Neural crest cell (in vitro differentiated cells): ENCODE measurements around the gene RHCE. TPM values are rescaled to one million over a fixed set of nuclear protein-coding genes. Genes with fewer than 3 reads are reported as not detected.
A peak's percentile ranks its signal among the peaks of the same experiment; 100 is the strongest.
"Not testable (repeated sequence)": the region's sequence is repeated elsewhere in the genome, so short reads cannot be mapped to it uniquely, and the experiment has no call there.

Experiments used
- DNase-seq: peaks from one replicate; pipeline ENCODE4 v3.0.0; 2021; ENCODE audit warnings: low read depth, mixed read lengths, low spot score
- H3K27ac Mint-ChIP-seq: one replicate; pipeline ENCODE4 v1.8.0; 2021; ENCODE audit warnings: mild to moderate bottlenecking, mixed read lengths; ENCODE audit not compliant: unreplicated experiment
- H3K27me3 Mint-ChIP-seq: 2 replicates; pipeline ENCODE4 v1.8.0; 2021; ENCODE audit warnings: low read depth, mild to moderate bottlenecking, mixed read lengths
- H3K36me3 Mint-ChIP-seq: 2 replicates; pipeline ENCODE4 v1.8.0; 2021; ENCODE audit warnings: low read depth, mild to moderate bottlenecking, mixed read lengths
- H3K4me1 Mint-ChIP-seq: 2 replicates; pipeline ENCODE4 v1.8.0; 2021; ENCODE audit warnings: mixed read lengths
- H3K4me3 Mint-ChIP-seq: one replicate; pipeline ENCODE4 v1.8.0; 2021; ENCODE audit warnings: mild to moderate bottlenecking, mixed read lengths
- H3K9me3 Mint-ChIP-seq: 2 replicates; pipeline ENCODE4 v1.8.0; 2021; ENCODE audit warnings: mixed read lengths
- CTCF ChIP-seq: fragments of 200-600 bp; sonication (generic); conservative IDR thresholded peaks from 2 replicates; pipeline ENCODE4 v1.5.0; 2021; ENCODE audit warnings: antibody characterized with exemption, mild to moderate bottlenecking
- total RNA-seq: library from RNA; stranded (reverse); gene quantifications from 2 replicates; pipeline ENCODE4 v1.2.1, GENCODE V29; 2021

RHCE gene
- total RNA-seq, 1 donor from 2014 or later = not detected

DNA sequence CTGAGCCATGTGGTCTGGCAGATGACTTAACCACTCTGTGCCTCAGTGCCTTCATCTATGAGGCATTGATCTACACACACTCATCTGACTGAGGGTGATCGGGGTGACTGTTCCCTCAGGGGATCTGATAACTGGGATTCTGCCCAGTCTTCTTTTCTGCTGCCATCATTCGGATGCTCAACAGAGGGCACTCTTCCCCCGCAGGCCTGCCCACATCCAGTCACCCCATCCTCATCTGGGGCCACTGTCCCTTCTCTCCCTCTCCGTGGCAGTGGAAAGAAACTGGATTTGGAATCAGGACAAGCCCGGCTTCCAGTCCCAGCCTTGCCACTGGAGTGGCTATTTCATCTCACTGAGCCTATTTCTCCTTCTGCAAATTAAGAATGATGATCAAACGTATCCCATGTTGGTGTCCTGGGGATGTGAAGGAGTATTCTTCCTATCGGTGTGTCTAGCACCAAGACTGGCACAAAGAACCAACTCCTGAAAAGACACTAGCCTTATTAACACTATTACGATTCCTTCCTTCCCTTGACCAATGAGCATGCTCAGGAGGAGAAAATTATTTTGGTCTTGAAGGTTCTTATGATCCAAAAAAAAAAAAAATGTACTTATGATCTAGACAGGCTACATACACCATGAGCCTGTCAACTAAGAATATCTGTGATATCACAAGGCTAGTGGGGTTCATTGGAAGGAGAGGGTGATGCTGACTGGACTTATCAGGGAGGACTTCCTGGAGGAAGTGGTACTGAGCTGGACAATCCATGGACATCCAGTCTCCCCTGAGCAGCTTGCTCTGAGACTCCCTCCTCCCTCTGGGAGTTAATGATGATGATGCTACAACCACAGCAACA lies 17.4 kb downstream of the RHCE start:
- peak; percentile 48 for TF ChIP-seq CTCF
- not testable (repeated sequence) for H3K4me3 Mint-ChIP-seq, H3K36me3 Mint-ChIP-seq, DNase-seq, H3K4me1 Mint-ChIP-seq, H3K9me3 Mint-ChIP-seq, H3K27ac Mint-ChIP-seq
- H3K27me3 Mint-ChIP-seq = peaks cover 28% of the 10 kb centered on the region

DNA sequence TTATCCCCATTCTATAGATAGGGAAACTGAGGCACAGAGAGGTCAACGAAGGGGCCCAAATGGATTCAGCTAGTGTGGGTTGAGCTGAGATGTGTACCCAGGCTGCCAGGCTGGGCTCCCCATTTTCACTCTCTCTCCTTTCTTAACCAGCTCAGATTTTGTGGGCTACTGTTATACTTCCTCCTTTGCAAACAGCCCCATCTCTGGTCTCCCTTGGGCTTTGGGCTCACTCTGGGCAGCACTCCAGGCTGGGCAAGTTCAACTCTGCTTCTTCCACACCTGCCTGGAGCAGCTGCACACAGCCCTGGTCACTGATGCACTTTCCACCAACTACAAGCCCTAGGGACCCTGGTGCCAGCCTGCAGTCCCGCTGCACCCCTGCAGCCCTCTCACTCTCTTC lies 22.5 kb downstream of the RHCE start:
- DNase-seq, H3K9me3 Mint-ChIP-seq, H3K4me1 Mint-ChIP-seq, H3K36me3 Mint-ChIP-seq, H3K4me3 Mint-ChIP-seq, H3K27ac Mint-ChIP-seq: not testable (repeated sequence)
- H3K27me3 Mint-ChIP-seq = peaks cover 26% of the 10 kb centered on the region

GRCh38 chr1:25397549-25397948 lies 23.1 kb downstream of the RHCE start:
- peak overlapping the region; percentile 39 for H3K27ac Mint-ChIP-seq
- H3K4me3 Mint-ChIP-seq, H3K36me3 Mint-ChIP-seq, H3K4me1 Mint-ChIP-seq, DNase-seq, H3K9me3 Mint-ChIP-seq: not testable (repeated sequence)
- peaks cover 21% of the 10 kb centered on the region for H3K27me3 Mint-ChIP-seq

GRCh38 chr1:25392841-25393240 lies 27.8 kb downstream of the RHCE start:
- Mint-ChIP-seq H3K9me3 (no peaks in the 10 kb centered on the region), H3K27me3 (peaks cover 5% of the 10 kb centered on the region), H3K27ac (no peak overlapping the region), H3K4me3 (no peak overlapping the region), H3K4me1 (no peaks in the 10 kb centered on the region), H3K36me3 (no peaks in the 10 kb centered on the region)
- no peak for TF ChIP-seq CTCF
- DNase-seq = no peak

GRCh38 chr1:25389721-25390120 lies 30.9 kb downstream of the RHCE start:
- not testable (repeated sequence) for H3K36me3 Mint-ChIP-seq, H3K9me3 Mint-ChIP-seq, H3K4me1 Mint-ChIP-seq, H3K27me3 Mint-ChIP-seq, H3K4me3 Mint-ChIP-seq, DNase-seq, H3K27ac Mint-ChIP-seq

DNA sequence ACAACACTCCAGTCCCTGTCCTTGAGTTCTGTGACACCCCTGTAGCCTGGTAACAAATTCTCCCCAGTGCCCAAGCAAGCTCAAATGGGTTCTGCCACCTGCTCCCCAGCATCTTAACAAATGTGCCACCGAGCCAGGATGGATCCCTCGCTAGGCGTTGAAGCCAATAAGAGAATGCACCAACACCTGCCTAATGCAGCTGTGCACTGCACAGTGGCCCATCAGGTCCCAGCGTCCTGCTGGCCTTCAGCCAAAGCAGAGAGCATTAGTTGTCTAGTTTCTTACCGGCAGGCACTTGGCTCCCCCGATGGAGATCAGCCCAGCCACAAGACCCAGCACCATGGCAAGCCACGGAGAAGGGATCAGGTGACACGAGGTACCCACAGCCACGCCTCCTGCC lies 31.9 kb downstream of the RHCE start:
- H3K4me1 Mint-ChIP-seq, H3K27me3 Mint-ChIP-seq, DNase-seq, H3K4me3 Mint-ChIP-seq, H3K36me3 Mint-ChIP-seq, H3K27ac Mint-ChIP-seq, H3K9me3 Mint-ChIP-seq: not testable (repeated sequence)

DNA sequence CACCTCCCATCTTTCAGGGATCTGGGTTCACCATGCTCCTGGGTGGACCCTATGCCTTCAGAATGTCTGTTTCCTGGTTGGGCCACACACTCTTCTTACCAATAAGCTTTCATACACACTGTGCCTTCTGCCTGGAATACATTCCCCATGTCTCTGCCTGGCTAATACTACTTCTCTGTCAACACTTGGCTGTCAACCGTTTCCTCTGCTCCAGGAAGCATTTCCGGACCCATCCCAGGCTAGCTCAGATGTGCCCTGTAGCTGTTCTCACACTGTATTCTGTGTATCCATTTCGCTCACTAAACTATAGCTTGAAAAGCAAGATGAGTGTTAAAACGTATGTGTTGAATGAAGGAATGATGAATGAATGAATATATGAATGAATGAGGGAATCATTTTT lies 33.5 kb downstream of the RHCE start:
- not testable (repeated sequence) for H3K9me3 Mint-ChIP-seq, DNase-seq, H3K36me3 Mint-ChIP-seq, H3K27me3 Mint-ChIP-seq, H3K27ac Mint-ChIP-seq, H3K4me1 Mint-ChIP-seq, H3K4me3 Mint-ChIP-seq

DNA sequence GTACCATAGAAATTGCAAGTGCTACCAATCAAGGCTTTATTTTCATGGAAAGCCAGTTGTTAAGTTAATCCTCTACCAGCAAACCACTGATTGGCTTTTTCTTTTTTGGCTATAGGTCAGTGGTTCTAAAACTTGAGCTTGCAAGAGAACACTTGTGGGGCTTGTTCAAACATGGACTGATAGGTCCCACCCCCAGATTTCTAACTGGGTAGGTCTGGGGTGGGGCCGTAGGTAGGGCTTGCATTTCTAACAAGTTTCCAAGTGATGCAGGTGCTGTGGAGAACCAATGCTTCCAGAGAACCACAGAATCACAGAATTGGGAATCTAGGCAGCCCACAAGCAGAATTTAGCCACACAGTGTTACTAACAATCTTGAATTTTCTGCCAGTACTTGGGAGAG lies 36.8 kb downstream of the RHCE start:
- not testable (repeated sequence) for H3K36me3 Mint-ChIP-seq, H3K27me3 Mint-ChIP-seq, H3K4me1 Mint-ChIP-seq, H3K9me3 Mint-ChIP-seq, H3K4me3 Mint-ChIP-seq, DNase-seq, H3K27ac Mint-ChIP-seq

DNA sequence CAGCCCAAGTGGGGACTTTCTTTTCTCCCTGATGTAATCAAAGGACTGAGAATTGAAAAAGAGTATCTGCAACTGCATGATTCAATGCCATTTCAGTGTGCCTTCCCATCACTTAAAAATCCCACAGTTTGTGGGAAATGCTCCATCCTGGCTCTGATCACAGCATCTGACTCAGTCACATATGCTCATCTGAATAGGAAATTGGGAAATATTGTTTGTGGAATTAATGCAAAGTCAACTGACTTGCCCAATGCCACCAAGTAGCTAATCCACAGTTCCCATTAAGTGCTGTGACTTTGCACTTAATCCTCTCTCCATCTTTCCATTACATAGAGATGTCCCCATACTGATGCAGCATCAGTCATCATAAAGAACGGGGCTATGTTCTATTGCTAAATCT lies 37.5 kb downstream of the RHCE start:
- H3K9me3 Mint-ChIP-seq, H3K27me3 Mint-ChIP-seq, H3K27ac Mint-ChIP-seq, H3K4me1 Mint-ChIP-seq, H3K4me3 Mint-ChIP-seq, DNase-seq, H3K36me3 Mint-ChIP-seq: not testable (repeated sequence)

DNA sequence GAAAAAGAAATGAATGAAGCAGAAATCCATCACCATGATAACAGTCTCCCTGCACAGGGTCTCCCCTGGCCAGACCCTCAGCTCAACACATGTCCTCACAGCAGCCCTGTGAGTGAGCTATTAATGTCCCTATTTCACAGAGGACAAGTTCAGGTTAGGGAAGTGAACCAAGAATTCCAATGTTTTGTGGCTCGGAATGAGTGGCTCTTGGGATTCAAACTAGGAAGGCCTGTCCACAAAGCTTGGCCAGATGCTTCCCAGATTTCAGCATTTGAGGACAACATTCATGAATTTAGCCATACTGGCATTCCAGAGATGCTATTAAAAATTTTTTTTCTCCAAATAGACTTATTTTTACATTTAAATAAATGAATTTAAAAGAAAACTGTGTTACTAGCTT lies 38.1 kb downstream of the RHCE start:
- not testable (repeated sequence) for H3K9me3 Mint-ChIP-seq, DNase-seq, H3K27me3 Mint-ChIP-seq, H3K36me3 Mint-ChIP-seq, H3K4me1 Mint-ChIP-seq, H3K4me3 Mint-ChIP-seq, H3K27ac Mint-ChIP-seq

DNA sequence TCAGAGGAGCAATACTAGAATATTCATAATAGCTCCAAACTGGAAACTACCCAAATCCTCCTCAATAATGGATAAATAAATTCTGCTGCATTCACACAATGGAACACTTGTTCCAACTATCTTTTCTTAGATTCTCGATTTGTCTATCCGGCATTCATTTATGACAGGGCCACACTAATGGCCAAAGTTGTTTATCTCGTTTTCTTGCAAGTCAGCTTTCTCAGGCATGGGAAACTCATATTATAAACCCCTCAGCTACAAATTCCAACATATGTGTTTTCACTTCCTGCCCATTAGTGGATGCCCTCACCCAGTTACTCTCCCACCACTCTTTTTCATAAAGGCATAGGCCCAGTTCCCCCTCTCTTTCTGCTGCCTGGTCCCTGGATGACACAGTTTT lies 42.3 kb downstream of the RHCE start:
- not testable (repeated sequence) for H3K27me3 Mint-ChIP-seq, H3K4me3 Mint-ChIP-seq, DNase-seq, H3K27ac Mint-ChIP-seq, H3K9me3 Mint-ChIP-seq, H3K4me1 Mint-ChIP-seq, H3K36me3 Mint-ChIP-seq

GRCh38 chr1:25371757-25372156 lies 48.9 kb downstream of the RHCE start:
- H3K36me3 Mint-ChIP-seq, H3K27ac Mint-ChIP-seq, DNase-seq, H3K27me3 Mint-ChIP-seq, H3K4me3 Mint-ChIP-seq, H3K9me3 Mint-ChIP-seq, H3K4me1 Mint-ChIP-seq: not testable (repeated sequence)
